ENCODE data around the gene PDP2. TPM values are rescaled to one million over a fixed set of nuclear protein-coding genes. Genes with fewer than 3 reads are reported as not detected.

Gene PDP2
- total and polyA plus RNA-seq, 4 experiments from 2014 or later, result 2.4 to 19.3 (median 10.1) TPM

GRCh38 chr16:66906916-66907836 lies 26.9 kb downstream of the PDP2 start:
- no peak overlapping the region for H3K27ac Mint-ChIP-seq

GRCh38 chr16:66908116-66908515 lies 27.8 kb downstream of the PDP2 start:
- CTCF ChIA-PET (ENCODE audit: partially characterized antibody), result no interaction called here
- peaks cover 11% of the 10 kb centered on the region for H3K4me1 ChIP-seq (ENCODE audit: insufficient read depth, low read length)
- no peaks in the 10 kb centered on the region for H3K9me3 ChIP-seq (ENCODE audit: control insufficient read depth in 1 of 2, low read length in 2 of 2)
- Mint-ChIP-seq H3K36me3 (no peaks in the 10 kb centered on the region), H3K4me3 (no peak overlapping the region), H3K4me1 (peaks cover 5 to 10% (median 8%) of the 10 kb centered on the region in 4 donors), H3K27me3 (no peaks in the 10 kb centered on the region), H3K9me3 (no peaks in the 10 kb centered on the region), H3K27ac (no peak overlapping the region)
- H3K27ac ChIP-seq (ENCODE audit: low read depth, low read length), result no peak overlapping the region
- POLR2A ChIA-PET (ENCODE audit: partially characterized antibody), result no interaction called here
- intact Hi-C loops (cut with micrococcal nuclease), result no loop called here
- DNase-seq, result no peak
- H3K27me3 ChIP-seq (ENCODE audit: insufficient read depth, low read length), result no peaks in the 10 kb centered on the region
- no peak overlapping the region for H3K4me3 ChIP-seq (ENCODE audit: low read length in 2 of 2)
- no peaks in the 10 kb centered on the region for H3K36me3 ChIP-seq (ENCODE audit: insufficient read depth, low read length)

More at GRCh38 chr16:66906916-66907836, 26.9 kb downstream of the PDP2 start:
- Mint-ChIP-seq H3K27me3 (no peaks in the 10 kb centered on the region), H3K4me1 (peaks cover 5 to 10% (median 8%) of the 10 kb centered on the region in 4 donors), H3K9me3 (no peaks in the 10 kb centered on the region), H3K4me3 (no peak overlapping the region), H3K36me3 (no peaks in the 10 kb centered on the region)
- no peak for DNase-seq
- peaks cover 11% of the 10 kb centered on the region for H3K4me1 ChIP-seq (ENCODE audit: insufficient read depth, low read length)
- H3K9me3 ChIP-seq (ENCODE audit: control insufficient read depth in 1 of 2, low read length in 2 of 2), result no peaks in the 10 kb centered on the region
- H3K36me3 ChIP-seq (ENCODE audit: insufficient read depth, low read length), result no peaks in the 10 kb centered on the region
- POLR2A ChIA-PET (ENCODE audit: partially characterized antibody), result no interaction called here
- CTCF ChIA-PET (ENCODE audit: partially characterized antibody), result interaction anchor here (1.0 to 1.1 kb wide), 2 partner anchors 12 to 77 kb away, joined by 3 read pairs; partner anchors contain the start of gene NAE1
- H3K27ac ChIP-seq (ENCODE audit: low read depth, low read length), result no peak overlapping the region
- no peaks in the 10 kb centered on the region for H3K27me3 ChIP-seq (ENCODE audit: insufficient read depth, low read length)
- intact Hi-C loops (cut with micrococcal nuclease), result no loop called here
- H3K4me3 ChIP-seq (ENCODE audit: low read length in 2 of 2), result no peak overlapping the region

- Histone ChIP-seq H3K4me3 (ENCODE audit: low read length in 2 of 2) (no peak overlapping the region), H3K9me3 (ENCODE audit: control insufficient read depth in 1 of 2, low read length in 2 of 2) (no peaks in the 10 kb centered on the region), H3K27ac (ENCODE audit: low read depth, low read length) (no peak overlapping the region), H3K4me1 (ENCODE audit: insufficient read depth, low read length) (peaks cover 11% of the 10 kb centered on the region), H3K36me3 (ENCODE audit: insufficient read depth, low read length) (no peaks in the 10 kb centered on the region), H3K27me3 (ENCODE audit: insufficient read depth, low read length) (no peaks in the 10 kb centered on the region)
- H3K4me3 Mint-ChIP-seq, result no peak overlapping the region
- no peaks in the 10 kb centered on the region for H3K27me3 Mint-ChIP-seq
- H3K27ac Mint-ChIP-seq, result no peak overlapping the region
- ChIA-PET CTCF (ENCODE audit: partially characterized antibody) (no interaction called here), POLR2A (ENCODE audit: partially characterized antibody) (no interaction called here)
- peaks cover 5 to 10% (median 8%) of the 10 kb centered on the region in 4 donors for H3K4me1 Mint-ChIP-seq
- intact Hi-C loops (cut with micrococcal nuclease), result no loop called here
- H3K9me3 Mint-ChIP-seq, result no peaks in the 10 kb centered on the region
- DNase-seq, result no peak
- H3K36me3 Mint-ChIP-seq, result no peaks in the 10 kb centered on the region
Observed at GRCh38 chr16:66908762-66909559, 28.6 kb downstream of the PDP2 start.

- no peak for DNase-seq
- no peaks in the 10 kb centered on the region for H3K36me3 Mint-ChIP-seq
- H3K27me3 Mint-ChIP-seq, result no peaks in the 10 kb centered on the region
- Histone ChIP-seq H3K27ac (ENCODE audit: low read depth, low read length) (no peak overlapping the region), H3K36me3 (ENCODE audit: insufficient read depth, low read length) (no peaks in the 10 kb centered on the region), H3K4me1 (ENCODE audit: insufficient read depth, low read length) (peaks cover 10% of the 10 kb centered on the region), H3K9me3 (ENCODE audit: control insufficient read depth in 1 of 2, low read length in 2 of 2) (no peaks in the 10 kb centered on the region), H3K4me3 (ENCODE audit: low read length in 2 of 2) (no peak overlapping the region), H3K27me3 (ENCODE audit: insufficient read depth, low read length) (no peaks in the 10 kb centered on the region)
- peaks cover 5 to 10% (median 8%) of the 10 kb centered on the region in 4 donors for H3K4me1 Mint-ChIP-seq
- no peak overlapping the region for H3K27ac Mint-ChIP-seq
- CTCF ChIA-PET (ENCODE audit: partially characterized antibody), result interaction anchor here (1.2 kb wide), 1 partner anchor 18 kb away, joined by 3 read pairs; no protein-coding TSS in a partner anchor
- POLR2A ChIA-PET (ENCODE audit: partially characterized antibody), result no interaction called here
- intact Hi-C loops (cut with micrococcal nuclease), result no loop called here
- H3K4me3 Mint-ChIP-seq, result no peak overlapping the region
- H3K9me3 Mint-ChIP-seq, result no peaks in the 10 kb centered on the region
Observed at GRCh38 chr16:66910175-66910940, 30.0 kb downstream of the PDP2 start.

- H3K27ac ChIP-seq (ENCODE audit: low read depth, low read length), result no peak overlapping the region
- no peak overlapping the region for H3K4me3 ChIP-seq (ENCODE audit: low read length in 2 of 2)
- ChIA-PET POLR2A (ENCODE audit: partially characterized antibody) (no interaction called here), CTCF (ENCODE audit: partially characterized antibody) (interaction anchor here (1.2 kb wide), 1 partner anchor 19 kb away, joined by 3 read pairs; no protein-coding TSS in a partner anchor)
- no peak overlapping the region for H3K4me3 Mint-ChIP-seq
- no peaks in the 10 kb centered on the region for H3K36me3 ChIP-seq (ENCODE audit: insufficient read depth, low read length)
- DNase-seq, result no peak
- no peaks in the 10 kb centered on the region for H3K36me3 Mint-ChIP-seq
- intact Hi-C loops (cut with micrococcal nuclease), result no loop called here
- peaks cover 2% of the 10 kb centered on the region for H3K4me1 ChIP-seq (ENCODE audit: insufficient read depth, low read length)
- H3K27ac Mint-ChIP-seq, result no peak overlapping the region
- no peaks in the 10 kb centered on the region for H3K27me3 Mint-ChIP-seq
- no peaks in the 10 kb centered on the region for H3K9me3 ChIP-seq (ENCODE audit: control insufficient read depth in 1 of 2, low read length in 2 of 2)
- H3K27me3 ChIP-seq (ENCODE audit: insufficient read depth, low read length), result no peaks in the 10 kb centered on the region
- H3K4me1 Mint-ChIP-seq, result peaks cover 2 to 4% (median 3%) of the 10 kb centered on the region in 4 donors
- H3K9me3 Mint-ChIP-seq, result no peaks in the 10 kb centered on the region
Observed at GRCh38 chr16:66911112-66911511, 30.8 kb downstream of the PDP2 start.

GRCh38 chr16:66911801-66912200 lies 31.5 kb downstream of the PDP2 start:
- H3K36me3 ChIP-seq (ENCODE audit: insufficient read depth, low read length), result no peaks in the 10 kb centered on the region
- DNase-seq, result no peak
- no peaks in the 10 kb centered on the region for H3K4me1 ChIP-seq (ENCODE audit: insufficient read depth, low read length)
- intact Hi-C loops (cut with micrococcal nuclease), result no loop called here
- H3K4me3 ChIP-seq (ENCODE audit: low read length in 2 of 2), result no peak overlapping the region
- H3K4me1 Mint-ChIP-seq, result no peaks in the 10 kb centered on the region
- no peaks in the 10 kb centered on the region for H3K9me3 ChIP-seq (ENCODE audit: control insufficient read depth in 1 of 2, low read length in 2 of 2)
- no peak overlapping the region for H3K27ac ChIP-seq (ENCODE audit: low read depth, low read length)
- H3K27me3 ChIP-seq (ENCODE audit: insufficient read depth, low read length), result no peaks in the 10 kb centered on the region
- POLR2A ChIA-PET (ENCODE audit: partially characterized antibody), result no interaction called here
- H3K4me3 Mint-ChIP-seq, result no peak overlapping the region
- H3K36me3 Mint-ChIP-seq, result no peaks in the 10 kb centered on the region
- CTCF ChIA-PET (ENCODE audit: partially characterized antibody), result no interaction called here
- H3K27ac Mint-ChIP-seq, result no peak overlapping the region
- H3K27me3 Mint-ChIP-seq, result peaks cover 0 to 1% of the 10 kb centered on the region in 2 donors
- H3K9me3 Mint-ChIP-seq, result no peaks in the 10 kb centered on the region

Data from CD4-positive, alpha-beta memory T cell (primary cell).